IPS-NIHi7 (cell line): Measurements from ENCODE around the gene PITHD1.
"Not testable (repeated sequence)": the region's sequence is repeated elsewhere in the genome, so short reads cannot be mapped to it uniquely, and the experiment has no call there.

Experiments used
- DNase-seq: peaks from one replicate; pipeline ENCODE4 v3.0.0; 2012; ENCODE audit warnings: mixed read lengths; ENCODE audit errors: extremely low spot score

Gene PITHD1

GRCh38 chr1:23825076-23825761 is 47.0 kb downstream of the PITHD1 start, which contains the start of gene HMGCL:
HMGCL (minus strand) TSS chr1:23825429; CDS start chr1:23825415, 14 bp downstream.
- peak; percentile 97 for DNase-seq

GRCh38 chr1:23825762-23826522 is 47.7 kb downstream of the PITHD1 start:
- no peak for DNase-seq

GRCh38 chr1:23826590-23826989 is 48.4 kb downstream of the PITHD1 start:
- not testable (repeated sequence) for DNase-seq

GRCh38 chr1:23827717-23828116 is 49.5 kb downstream of the PITHD1 start:
- no peak for DNase-seq

GRCh38 chr1:23834156-23834555 is 55.9 kb downstream of the PITHD1 start:
- not testable (repeated sequence) for DNase-seq

- DNase-seq, result no peak
Observed at GRCh38 chr1:23836037-23836436, 57.8 kb downstream of the PITHD1 start.
